Myocyte (in vitro differentiated cells): Measurements from ENCODE around the gene SYNPO2. TPM values are rescaled to one million over a fixed set of nuclear protein-coding genes. Genes with fewer than 3 reads are reported as not detected.
"Not testable (repeated sequence)": the region's sequence is repeated elsewhere in the genome, so short reads cannot be mapped to it uniquely, and the experiment has no call there.

Experiments used
- DNase-seq: peaks from one replicate; pipeline ENCODE4 v3.0.0-alpha.2; 2012; ENCODE audit warnings: low read depth
- total RNA-seq: library from RNA; depleted of rRNA; stranded (reverse); fragments of >200 nt; gene quantifications from 2 replicates; pipeline ENCODE4 v1.2.3, GENCODE V29; 2014

Gene SYNPO2
- total RNA-seq, 1 donor from 2014 or later, result 567 TPM

GRCh38 chr4:118878507-118878906 is 10.1 kb upstream of the SYNPO2 start:
- not testable (repeated sequence) for DNase-seq

- peak; percentile 55 for DNase-seq
Measured at GRCh38 chr4:118879409-118879808, 9.2 kb upstream of the SYNPO2 start.

DNA sequence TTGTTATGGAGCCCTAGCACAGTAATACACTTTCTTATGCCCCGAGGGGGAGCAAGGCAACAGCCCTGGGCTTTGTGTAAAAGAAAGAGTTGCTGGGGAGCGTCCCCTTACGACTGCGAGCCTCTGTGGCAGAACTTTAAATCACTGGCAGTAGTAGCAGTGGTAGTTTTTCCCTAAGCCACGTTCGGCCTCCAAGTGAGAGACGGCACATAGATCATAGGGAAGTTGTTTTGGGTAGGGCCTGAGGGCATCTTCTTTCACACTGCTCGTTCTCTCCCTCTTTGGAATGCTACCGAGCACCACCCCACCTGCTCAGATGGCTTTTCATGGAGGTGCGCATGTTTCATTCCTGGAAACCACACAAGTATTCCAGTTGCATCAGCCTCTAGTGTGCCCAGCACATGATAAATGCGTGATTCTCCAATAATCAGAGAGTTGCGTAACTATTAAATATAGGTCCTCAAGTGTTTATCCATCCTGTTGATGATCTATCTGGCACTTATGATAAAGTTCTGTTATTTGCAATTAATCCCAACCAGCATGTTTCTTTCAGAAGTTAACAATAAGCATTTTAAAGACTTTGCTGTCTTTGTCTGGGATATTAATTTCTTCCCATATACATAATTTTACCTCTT is 7.0 kb upstream of the SYNPO2 start:
- DNase-seq, result no peak

DNA sequence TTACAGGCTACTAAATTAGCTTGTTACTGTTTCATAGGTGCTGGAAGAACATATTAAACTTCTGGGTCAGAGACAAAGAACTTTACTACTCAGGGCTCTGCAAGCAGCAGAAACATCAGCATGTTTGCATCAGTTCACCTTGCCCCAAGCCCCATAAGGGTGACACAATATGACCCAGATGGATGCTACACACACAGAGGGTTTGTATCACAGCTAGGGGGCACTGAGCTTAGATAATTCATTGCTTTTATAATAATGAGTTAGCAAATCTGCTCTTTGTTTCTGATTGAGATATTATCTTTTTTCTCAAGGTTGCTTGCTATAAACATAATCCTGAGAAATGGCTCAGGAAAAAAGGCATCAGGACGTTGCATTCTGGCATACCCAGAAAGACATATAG is 4.8 kb upstream of the SYNPO2 start:
- DNase-seq, result no peak

GRCh38 chr4:118884716-118885115 is 3.9 kb upstream of the SYNPO2 start:
- no peak for DNase-seq

DNA sequence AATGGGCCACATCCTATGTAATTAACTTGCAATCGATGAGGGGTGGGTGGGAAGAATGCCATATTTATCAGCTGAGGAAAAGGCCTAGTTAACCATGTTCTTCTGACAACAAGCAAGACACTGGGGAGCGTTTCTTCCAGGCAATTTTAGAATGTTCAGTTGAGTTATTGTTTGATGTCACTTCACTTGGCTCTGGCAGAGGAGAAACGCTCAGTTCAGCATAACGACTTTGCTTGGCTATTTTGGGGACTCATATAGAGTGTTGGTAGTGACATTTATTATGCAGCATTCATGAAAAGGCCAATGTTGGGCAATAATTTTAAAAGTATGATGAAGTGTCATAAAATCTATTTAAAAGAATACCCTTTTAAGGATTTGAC is 648 bp downstream of the SYNPO2 start:
- DNase-seq, result no peak

GRCh38 chr4:118894034-118894433 is 5.4 kb downstream of the SYNPO2 start:
- no peak for DNase-seq

- DNase-seq, result no peak
Measured at GRCh38 chr4:118898221-118898620, 9.6 kb downstream of the SYNPO2 start.

DNA sequence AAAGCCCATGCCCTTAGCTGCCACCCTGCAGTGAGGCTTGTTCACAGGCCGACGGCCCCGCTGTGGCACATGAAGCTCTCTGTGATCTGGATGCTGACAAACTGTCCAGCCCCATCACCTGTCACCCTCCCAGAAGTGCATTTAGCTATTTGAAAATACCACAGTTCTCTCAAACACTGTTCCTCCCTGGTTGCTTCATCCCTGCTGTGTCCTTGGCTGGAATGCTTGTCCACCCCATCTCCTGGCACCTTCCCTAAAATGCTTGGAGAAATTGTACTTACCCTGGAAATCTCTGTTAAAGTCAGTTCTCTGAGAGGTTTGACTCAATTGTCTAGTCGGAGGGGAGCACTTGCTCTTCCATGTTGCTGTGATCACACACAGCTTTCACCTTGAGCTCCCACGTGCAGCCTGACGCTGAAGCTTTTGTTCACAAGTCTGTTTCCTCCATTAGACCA is 10.1 kb downstream of the SYNPO2 start:
- DNase-seq, result peak; percentile 54

- DNase-seq, result no peak
Measured at GRCh38 chr4:118904418-118904817, 15.8 kb downstream of the SYNPO2 start.

GRCh38 chr4:118904935-118905334 is 16.3 kb downstream of the SYNPO2 start:
- no peak for DNase-seq

DNA sequence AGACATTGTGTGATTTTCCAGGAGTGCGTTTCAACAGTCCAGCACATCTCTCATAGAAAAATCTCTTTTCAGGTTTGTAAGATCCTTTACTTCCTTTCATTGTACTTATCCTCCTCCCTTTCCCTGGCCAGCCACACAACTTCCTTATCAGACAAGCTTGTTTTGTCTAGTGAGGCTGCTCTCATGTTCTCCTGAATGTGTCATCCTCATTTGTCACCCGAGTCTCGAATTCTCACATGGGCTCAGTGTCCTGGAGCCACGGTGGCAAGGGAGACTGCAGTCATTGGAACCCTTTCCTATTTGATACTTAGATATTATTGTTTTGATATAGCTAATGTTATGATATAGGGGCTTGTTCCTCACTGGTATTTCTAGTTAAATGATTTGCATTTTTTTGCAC is 16.9 kb downstream of the SYNPO2 start:
- DNase-seq, result peak; percentile 57

DNA sequence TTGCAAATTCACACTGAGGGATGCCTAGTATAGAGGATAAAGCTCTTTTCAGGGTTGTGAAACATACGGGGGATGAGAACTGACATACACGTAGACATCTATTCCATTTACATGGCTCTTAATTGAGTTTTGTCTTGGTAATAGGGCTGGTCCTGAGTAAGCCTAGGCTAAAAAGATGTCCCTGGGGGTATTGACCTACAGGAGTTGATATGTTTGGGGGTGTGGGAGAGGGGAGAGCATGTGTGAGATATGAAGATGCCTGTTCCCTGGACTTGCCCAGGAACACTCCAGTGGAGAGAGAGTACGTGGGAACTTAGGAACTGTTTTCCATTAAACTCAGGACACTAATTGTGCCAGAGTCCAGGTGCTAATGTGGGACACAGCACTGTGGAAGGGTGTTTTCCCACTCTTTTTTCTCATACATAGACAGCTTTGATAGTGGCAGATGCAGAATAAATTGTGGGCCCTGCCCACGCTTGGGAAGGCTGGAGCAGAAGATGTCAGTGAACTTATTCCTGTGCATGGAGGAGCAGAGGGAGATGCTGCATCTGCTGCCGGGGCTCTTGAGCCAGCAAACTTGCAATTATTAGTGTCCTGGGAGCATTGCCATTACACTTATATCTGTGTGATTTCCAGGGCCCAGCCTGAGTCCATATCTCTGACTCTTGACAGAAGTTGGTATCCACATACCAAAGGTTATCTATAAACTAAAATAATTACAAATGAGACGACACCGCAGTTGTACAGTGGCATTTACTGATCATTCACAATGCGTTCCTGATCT is 20.7 kb downstream of the SYNPO2 start:
- DNase-seq, result no peak

GRCh38 chr4:118910221-118910620 is 21.6 kb downstream of the SYNPO2 start:
- DNase-seq, result no peak

GRCh38 chr4:118911238-118911703 is 22.6 kb downstream of the SYNPO2 start:
- no peak for DNase-seq

- no peak for DNase-seq
Measured at GRCh38 chr4:118915468-118915867, 26.8 kb downstream of the SYNPO2 start.

GRCh38 chr4:118916691-118917289 is 28.1 kb downstream of the SYNPO2 start:
- DNase-seq, result no peak

GRCh38 chr4:118917582-118917981 is 28.9 kb downstream of the SYNPO2 start:
- DNase-seq, result no peak

- peak; percentile 63 for DNase-seq
Measured at GRCh38 chr4:118918388-118918787, 29.7 kb downstream of the SYNPO2 start.

DNA sequence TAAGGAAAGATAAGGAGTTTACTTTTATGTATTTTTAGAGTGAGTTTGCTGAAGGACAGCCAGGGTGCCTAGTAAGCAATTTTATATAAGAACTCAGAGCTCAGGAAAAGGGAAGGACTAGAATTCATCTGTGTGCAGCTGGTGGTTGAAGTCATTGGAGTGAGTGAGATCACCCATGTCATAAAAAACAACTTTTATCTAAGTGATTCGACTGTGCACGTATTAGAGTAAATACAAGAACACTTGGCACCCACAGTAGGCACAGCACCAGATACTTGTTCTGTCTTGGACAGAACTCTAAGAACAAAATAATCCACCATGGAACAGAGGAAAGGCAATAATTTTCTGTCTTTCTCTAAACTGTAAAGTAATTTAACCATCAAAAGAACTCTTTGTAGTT is 31.6 kb downstream of the SYNPO2 start:
- DNase-seq, result peak; percentile 19

- no peak for DNase-seq
Measured at GRCh38 chr4:118921786-118922185, 33.1 kb downstream of the SYNPO2 start.

- DNase-seq, result no peak
Measured at GRCh38 chr4:118923891-118924290, 35.2 kb downstream of the SYNPO2 start.
